Measurements from ENCODE around the gene CADPS.
A peak's percentile ranks its signal among the peaks of the same experiment; 100 is the strongest.

The CADPS gene

DNA sequence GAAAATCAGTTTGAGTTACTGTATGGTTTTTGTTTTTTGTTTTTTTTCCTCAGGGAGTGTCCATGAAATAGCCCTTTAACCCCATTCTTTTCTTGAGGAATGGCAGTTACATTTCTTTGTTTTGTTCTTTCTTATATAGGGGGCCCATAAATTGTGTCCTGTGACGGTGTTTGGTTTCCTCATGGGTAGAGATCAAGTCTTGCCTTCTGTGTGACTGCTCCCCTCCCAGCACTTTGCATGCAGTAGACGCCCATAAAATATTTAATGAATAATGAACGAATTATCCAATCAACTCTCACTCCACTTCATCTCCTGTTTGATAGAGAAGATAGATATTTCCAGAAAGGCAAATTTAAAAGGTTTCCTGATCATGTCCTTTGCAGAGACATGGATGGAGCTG is 78.1 kb downstream of the CADPS start:
- Histone ChIP-seq H3K4me3 (ENCODE audit: low read depth, low read length, poor library complexity, severe bottlenecking) (no peak overlapping the region), H3K9me3 (ENCODE audit: low read length) (no peaks in the 10 kb centered on the region), H3K79me2 (ENCODE audit: insufficient read depth, low read length) (no peaks in the 10 kb centered on the region), H4K20me1 (ENCODE audit: insufficient read depth, low read length) (no peaks in the 10 kb centered on the region), H3K27ac (ENCODE audit: low read depth, low read length, poor library complexity, severe bottlenecking) (peak overlapping the region; percentile 70), H3K4me1 (ENCODE audit: insufficient read depth, low read length, severe bottlenecking) (peaks cover 62% of the 10 kb centered on the region), H3K9ac (ENCODE audit: low read length) (no peak overlapping the region), H3K36me3 (ENCODE audit: insufficient read depth, low read length) (no peaks in the 10 kb centered on the region), H3K27me3 (ENCODE audit: insufficient read depth, low read length) (no peaks in the 10 kb centered on the region), H2AFZ (ENCODE audit: low read length) (no peak overlapping the region), H3F3A (ENCODE audit: insufficient read depth, low read length) (no peaks in the 10 kb centered on the region), H3K4me2 (ENCODE audit: low read length) (no peak overlapping the region), H3K9me2 (ENCODE audit: low read depth, low read length) (no peaks in the 10 kb centered on the region)
- TF ChIP-seq EZH2 (IDR thresholded peaks at IDR 0.05; ENCODE audit: borderline replicate concordance, low read length): no peak
- TF ChIP-seq, protein P1, sequence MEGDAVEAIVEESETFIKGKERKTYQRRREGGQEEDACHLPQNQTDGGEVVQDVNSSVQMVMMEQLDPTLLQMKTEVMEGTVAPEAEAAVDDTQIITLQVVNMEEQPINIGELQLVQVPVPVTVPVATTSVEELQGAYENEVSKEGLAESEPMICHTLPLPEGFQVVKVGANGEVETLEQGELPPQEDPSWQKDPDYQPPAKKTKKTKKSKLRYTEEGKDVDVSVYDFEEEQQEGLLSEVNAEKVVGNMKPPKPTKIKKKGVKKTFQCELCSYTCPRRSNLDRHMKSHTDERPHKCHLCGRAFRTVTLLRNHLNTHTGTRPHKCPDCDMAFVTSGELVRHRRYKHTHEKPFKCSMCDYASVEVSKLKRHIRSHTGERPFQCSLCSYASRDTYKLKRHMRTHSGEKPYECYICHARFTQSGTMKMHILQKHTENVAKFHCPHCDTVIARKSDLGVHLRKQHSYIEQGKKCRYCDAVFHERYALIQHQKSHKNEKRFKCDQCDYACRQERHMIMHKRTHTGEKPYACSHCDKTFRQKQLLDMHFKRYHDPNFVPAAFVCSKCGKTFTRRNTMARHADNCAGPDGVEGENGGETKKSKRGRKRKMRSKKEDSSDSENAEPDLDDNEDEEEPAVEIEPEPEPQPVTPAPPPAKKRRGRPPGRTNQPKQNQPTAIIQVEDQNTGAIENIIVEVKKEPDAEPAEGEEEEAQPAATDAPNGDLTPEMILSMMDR (IDR thresholded peaks at IDR 0.05; ENCODE audit: low read length): no peak

DNA sequence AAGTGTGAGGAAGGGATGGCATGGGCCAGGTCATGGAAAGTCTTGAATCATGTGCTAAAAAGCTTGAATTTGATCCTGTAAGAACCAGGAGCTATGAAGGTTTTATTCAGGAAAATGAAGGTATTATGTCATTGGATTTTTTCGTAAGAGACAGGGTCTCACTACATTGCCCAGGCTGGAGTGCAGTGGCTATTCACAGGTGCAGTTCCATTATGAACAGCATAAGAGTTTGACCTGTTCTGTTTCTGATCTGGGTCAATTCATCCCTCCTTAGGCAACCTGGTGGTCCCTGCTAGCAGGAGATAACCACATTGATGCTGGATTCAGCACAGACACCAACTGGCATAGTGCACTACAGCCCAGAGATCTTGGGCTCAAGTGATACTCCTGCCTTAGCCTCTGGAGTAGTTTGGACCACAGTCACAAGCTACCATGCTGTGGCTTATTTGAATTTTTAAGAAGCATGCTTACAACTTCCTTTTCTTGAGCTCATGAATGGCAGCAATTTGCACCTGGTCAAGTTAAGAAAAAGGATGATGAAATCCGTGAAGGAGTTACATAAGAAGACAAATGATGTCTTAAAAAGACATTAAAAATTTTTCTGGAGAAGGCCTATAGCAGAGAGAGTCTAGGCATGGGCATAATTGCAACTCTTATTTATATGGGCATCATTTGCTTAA is 79.1 kb downstream of the CADPS start:
- Histone ChIP-seq H2AFZ (ENCODE audit: low read length) (no peak overlapping the region), H3K4me1 (ENCODE audit: insufficient read depth, low read length, severe bottlenecking) (peaks cover 51% of the 10 kb centered on the region), H3K36me3 (ENCODE audit: insufficient read depth, low read length) (no peaks in the 10 kb centered on the region), H3F3A (ENCODE audit: insufficient read depth, low read length) (no peaks in the 10 kb centered on the region), H3K27me3 (ENCODE audit: insufficient read depth, low read length) (no peaks in the 10 kb centered on the region), H3K79me2 (ENCODE audit: insufficient read depth, low read length) (no peaks in the 10 kb centered on the region), H3K4me2 (ENCODE audit: low read length) (no peak overlapping the region), H3K9ac (ENCODE audit: low read length) (peak overlapping the region; percentile 27; the same call in 1 of the 2 replicates), H3K27ac (ENCODE audit: low read depth, low read length, poor library complexity, severe bottlenecking) (peak overlapping the region; percentile 70), H3K4me3 (ENCODE audit: low read depth, low read length, poor library complexity, severe bottlenecking) (no peak overlapping the region), H3K9me3 (ENCODE audit: low read length) (no peaks in the 10 kb centered on the region), H3K9me2 (ENCODE audit: low read depth, low read length) (no peaks in the 10 kb centered on the region), H4K20me1 (ENCODE audit: insufficient read depth, low read length) (no peaks in the 10 kb centered on the region)
- TF ChIP-seq, protein P1 (IDR thresholded peaks at IDR 0.05; ENCODE audit: low read length): no peak
- no peak for TF ChIP-seq EZH2 (IDR thresholded peaks at IDR 0.05; ENCODE audit: borderline replicate concordance, low read length)

DNA sequence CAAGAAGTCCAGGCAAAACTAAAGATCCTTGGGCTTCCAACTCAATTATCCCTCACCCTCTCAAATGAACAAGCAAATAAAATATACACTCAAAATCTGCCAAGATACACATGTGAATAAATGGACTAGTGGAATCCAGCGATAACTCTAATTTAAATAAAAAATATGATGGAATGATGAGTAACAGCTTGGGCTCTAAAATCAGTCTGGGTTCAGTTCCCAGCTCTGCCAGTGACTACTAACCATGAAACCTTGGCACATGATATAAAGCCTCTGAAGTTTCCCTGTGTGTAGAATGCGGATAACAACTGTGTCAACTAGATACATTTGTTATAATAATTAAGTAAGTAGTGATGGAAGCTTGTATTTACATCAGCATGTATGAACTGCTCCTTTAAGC is 81.3 kb downstream of the CADPS start:
- Histone ChIP-seq H3K9ac (ENCODE audit: low read length) (no peak overlapping the region), H3K36me3 (ENCODE audit: insufficient read depth, low read length) (no peaks in the 10 kb centered on the region), H3F3A (ENCODE audit: insufficient read depth, low read length) (no peaks in the 10 kb centered on the region), H3K27me3 (ENCODE audit: insufficient read depth, low read length) (no peaks in the 10 kb centered on the region), H3K27ac (ENCODE audit: low read depth, low read length, poor library complexity, severe bottlenecking) (no peak overlapping the region), H3K4me3 (ENCODE audit: low read depth, low read length, poor library complexity, severe bottlenecking) (no peak overlapping the region), H3K79me2 (ENCODE audit: insufficient read depth, low read length) (no peaks in the 10 kb centered on the region), H3K9me3 (ENCODE audit: low read length) (no peaks in the 10 kb centered on the region), H3K4me2 (ENCODE audit: low read length) (no peak overlapping the region), H3K9me2 (ENCODE audit: low read depth, low read length) (no peaks in the 10 kb centered on the region), H3K4me1 (ENCODE audit: insufficient read depth, low read length, severe bottlenecking) (peaks cover 31% of the 10 kb centered on the region), H2AFZ (ENCODE audit: low read length) (no peak overlapping the region), H4K20me1 (ENCODE audit: insufficient read depth, low read length) (no peaks in the 10 kb centered on the region)
- TF ChIP-seq, protein P1 (IDR thresholded peaks at IDR 0.05; ENCODE audit: low read length): no peak
- TF ChIP-seq EZH2 (IDR thresholded peaks at IDR 0.05; ENCODE audit: borderline replicate concordance, low read length): no peak

Measured in OCI-LY1 (cell line).